Cardiac fibroblast (primary cell): ENCODE results near the gene HSD17B13.

Experiments
- DNase-seq, 2 donors: peaks; one replicate each; pipeline versions ENCODE4 v3.0.0 to v3.0.0-alpha.2; 2010; ENCODE audit warnings: low read depth in 2 of 2
- H3K4me3 ChIP-seq, 2 donors: replicated peaks in 1 of 2; 1 replicate in 1 of 2; 2 replicates in 1 of 2; pipeline ENCODE4 v1.5.1; 2011; ENCODE audit warnings: low read depth in 2 of 2, low read length in 2 of 2, mild to moderate bottlenecking in 2 of 2, moderate library complexity in 1 of 2
- TF ChIP-seq, protein P1 (sequence below): IDR thresholded peaks from one replicate; pipeline ENCODE4 v1.5.1; 2011; ENCODE audit warnings: low read depth, mild to moderate bottlenecking, low read length, inconsistent platforms

HSD17B13 gene

DNA sequence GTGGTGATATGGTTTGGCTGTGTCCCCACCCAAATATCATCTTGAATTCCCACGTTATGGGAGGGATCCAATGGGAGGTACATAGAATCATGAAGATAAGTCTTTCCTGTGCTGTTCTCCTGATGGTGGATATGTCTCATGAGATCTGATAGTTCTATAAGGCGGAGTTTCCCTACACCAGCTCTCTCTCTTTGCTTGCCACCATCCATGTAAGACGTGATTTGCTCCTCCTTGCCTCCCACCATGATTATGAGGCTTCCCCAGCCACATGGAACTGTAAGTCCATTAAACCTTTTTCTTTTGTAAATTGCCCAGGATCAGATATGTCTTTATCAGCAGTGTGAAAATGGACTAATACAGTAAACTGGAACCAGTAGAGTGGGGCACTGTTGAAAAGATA lies 39.5 kb downstream of the HSD17B13 start:
- no peak overlapping the region for H3K4me3 ChIP-seq
- TF ChIP-seq, protein P1, sequence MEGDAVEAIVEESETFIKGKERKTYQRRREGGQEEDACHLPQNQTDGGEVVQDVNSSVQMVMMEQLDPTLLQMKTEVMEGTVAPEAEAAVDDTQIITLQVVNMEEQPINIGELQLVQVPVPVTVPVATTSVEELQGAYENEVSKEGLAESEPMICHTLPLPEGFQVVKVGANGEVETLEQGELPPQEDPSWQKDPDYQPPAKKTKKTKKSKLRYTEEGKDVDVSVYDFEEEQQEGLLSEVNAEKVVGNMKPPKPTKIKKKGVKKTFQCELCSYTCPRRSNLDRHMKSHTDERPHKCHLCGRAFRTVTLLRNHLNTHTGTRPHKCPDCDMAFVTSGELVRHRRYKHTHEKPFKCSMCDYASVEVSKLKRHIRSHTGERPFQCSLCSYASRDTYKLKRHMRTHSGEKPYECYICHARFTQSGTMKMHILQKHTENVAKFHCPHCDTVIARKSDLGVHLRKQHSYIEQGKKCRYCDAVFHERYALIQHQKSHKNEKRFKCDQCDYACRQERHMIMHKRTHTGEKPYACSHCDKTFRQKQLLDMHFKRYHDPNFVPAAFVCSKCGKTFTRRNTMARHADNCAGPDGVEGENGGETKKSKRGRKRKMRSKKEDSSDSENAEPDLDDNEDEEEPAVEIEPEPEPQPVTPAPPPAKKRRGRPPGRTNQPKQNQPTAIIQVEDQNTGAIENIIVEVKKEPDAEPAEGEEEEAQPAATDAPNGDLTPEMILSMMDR, result no peak
- DNase-seq, result no peak

DNA sequence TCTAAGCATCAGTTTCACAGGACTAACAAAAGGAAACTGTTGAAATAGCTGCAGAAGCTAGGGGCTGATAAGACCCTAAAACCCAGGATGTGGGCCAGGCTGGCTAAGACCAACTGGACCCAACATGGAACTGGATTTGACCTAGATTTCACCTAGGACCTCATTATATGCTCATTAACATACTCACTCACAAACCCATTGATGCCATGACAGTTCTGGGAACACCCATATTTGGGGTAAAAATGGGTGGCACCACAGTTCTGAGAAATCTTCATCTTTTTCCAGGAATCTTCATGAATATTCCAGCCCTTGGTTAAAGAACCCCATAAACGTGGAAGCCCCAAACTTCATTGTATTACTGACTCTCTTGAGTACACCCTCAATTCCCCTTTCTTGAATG lies 41.1 kb downstream of the HSD17B13 start:
- TF ChIP-seq, protein P1, result no peak
- no peak overlapping the region for H3K4me3 ChIP-seq
- no peak for DNase-seq

DNA sequence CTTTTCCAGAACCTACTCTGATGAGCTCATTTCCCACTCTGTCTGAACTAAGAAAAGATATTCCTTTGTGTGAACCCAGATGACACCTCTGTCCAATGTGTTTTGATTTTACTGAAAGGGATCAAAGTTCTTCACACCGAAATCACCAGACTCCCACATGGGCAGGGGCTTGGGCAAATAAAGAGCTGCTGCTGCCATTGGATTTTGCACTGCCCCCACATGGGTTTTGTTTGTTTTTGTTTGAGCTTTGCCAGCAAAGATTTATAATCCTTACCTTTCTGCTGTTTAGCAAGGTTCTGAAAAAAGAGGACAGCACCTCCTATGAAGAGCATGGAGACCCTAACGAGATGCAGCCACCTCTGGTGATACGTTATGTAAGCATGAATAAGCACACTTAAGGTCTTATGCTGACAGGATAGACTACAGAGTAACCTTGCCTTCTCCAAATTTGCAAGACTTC lies 44.3 kb downstream of the HSD17B13 start:
- TF ChIP-seq, protein P1, result no peak
- no peak for DNase-seq
- H3K4me3 ChIP-seq, result no peak overlapping the region

DNA sequence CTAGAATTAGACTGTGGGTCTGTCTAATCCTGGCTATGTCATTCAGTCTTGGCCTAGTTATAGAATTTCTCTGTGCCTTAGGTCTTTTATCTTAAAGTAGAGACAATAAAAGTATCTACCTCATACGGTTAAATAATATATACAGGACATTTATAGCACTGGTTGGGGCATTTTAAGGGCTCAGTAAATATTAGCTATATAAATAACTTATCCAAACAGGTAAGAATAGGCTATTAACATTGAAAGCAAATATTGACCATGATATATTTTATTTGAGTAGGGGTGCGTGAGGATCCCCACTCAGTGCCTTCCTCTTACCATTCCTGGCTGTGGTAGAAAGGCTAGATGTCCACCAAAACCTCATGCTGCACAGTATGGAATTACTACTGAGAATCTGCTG lies 47.4 kb downstream of the HSD17B13 start:
- DNase-seq, result no peak
- TF ChIP-seq, protein P1, result no peak
- no peak overlapping the region for H3K4me3 ChIP-seq

DNA sequence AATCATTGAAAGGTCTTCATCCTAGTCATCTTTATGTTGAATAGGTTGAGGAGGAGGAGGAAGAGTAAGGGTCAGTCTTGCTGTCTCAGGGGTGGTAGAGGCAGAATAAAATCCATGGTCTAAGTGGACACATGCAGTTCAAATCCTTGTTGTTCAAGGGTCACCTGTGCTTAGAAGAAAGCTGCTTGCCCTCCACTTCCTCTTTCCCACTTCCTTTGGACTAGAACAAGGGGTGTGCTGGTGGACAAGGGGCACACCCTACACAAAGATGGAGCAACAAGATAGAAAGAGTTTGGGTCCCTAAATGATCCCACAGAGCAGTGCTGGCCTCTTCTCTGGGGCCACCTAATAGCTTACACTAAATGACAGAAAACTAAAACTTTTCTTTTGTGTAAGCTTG lies 47.9 kb downstream of the HSD17B13 start:
- H3K4me3 ChIP-seq, result no peak overlapping the region
- no peak for DNase-seq
- TF ChIP-seq, protein P1, result no peak

DNA sequence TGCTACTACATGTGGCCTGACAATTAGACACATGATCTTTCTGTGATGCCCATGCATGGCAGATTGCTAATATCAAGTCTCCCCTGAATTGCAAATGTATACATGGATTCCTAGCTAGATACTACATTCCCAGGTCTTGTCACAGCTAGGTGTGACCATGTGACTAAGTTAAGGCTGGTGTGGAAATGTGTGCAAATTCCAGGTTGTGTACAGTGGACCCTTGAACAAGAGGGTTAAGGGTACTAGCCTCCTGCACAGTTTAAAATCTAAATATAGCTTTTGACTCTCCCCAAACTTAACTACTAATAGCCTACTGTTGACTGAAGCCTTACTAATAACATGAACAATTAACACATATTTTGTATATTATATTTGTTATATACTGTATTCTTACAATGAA lies 48.4 kb downstream of the HSD17B13 start:
- no peak for DNase-seq
- TF ChIP-seq, protein P1, result no peak
- H3K4me3 ChIP-seq, result no peak overlapping the region

DNA sequence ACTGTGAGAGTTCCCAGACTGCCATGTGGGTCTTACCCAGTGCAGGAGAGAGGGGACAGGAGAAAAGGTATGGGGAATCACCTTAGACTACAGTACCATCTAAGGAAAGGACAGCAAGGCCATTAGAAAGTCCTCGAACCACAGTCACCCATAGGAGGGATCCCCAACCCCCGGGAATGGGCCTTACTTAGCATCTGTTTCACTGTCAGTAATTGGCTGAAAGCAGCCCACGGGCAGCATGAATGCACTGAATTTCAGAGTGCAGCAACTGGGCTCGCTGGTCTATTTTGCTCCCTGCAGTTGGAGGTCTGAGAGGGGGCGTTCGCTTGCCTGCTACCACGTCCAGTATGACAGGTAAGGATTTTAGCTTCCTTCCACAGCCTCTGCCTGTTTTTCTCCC lies 51.9 kb downstream of the HSD17B13 start:
- TF ChIP-seq, protein P1, result no peak
- H3K4me3 ChIP-seq, result no peak overlapping the region
- no peak for DNase-seq
